Panc1 (cell line): ENCODE results near the gene HCST. TPM values are rescaled to one million over a fixed set of nuclear protein-coding genes. Genes with fewer than 3 reads are reported as not detected.

ENCODE experiments used
- ATAC-seq: fragments of 200-7000 bp; cut with Tn5 transposase; 2 replicates; pipeline ENCODE4 v1.9.1; 2020; ENCODE audit warnings: mild to moderate bottlenecking, moderate library complexity
- BruUV-seq: library from RNA; stranded (reverse); fragments of 400-500 nt; replicated peaks from 2 replicates; lab custom pipeline; 2021; lab: Mats Ljungman, UMichigan
- CTCF ChIA-PET: fragments of 300-600 bp; sonication (Branson Sonifier 250); formaldehyde crosslinking; loops from one replicate; lab custom pipeline; 2022; ENCODE audit warnings: antibody characterized with exemption; lab: Charles Lee
- POLR2A ChIA-PET: fragments of 300-600 bp; sonication (Branson Sonifier 250); formaldehyde crosslinking; loops from one replicate; lab custom pipeline; 2022; ENCODE audit warnings: antibody characterized with exemption; lab: Charles Lee
- DNase-seq: peaks from one replicate; pipeline ENCODE4 v3.0.0-alpha.2; 2010; ENCODE audit warnings: low read depth, low spot score
- H3K27ac ChIP-seq: 2 replicates; pipeline ENCODE4 v1.5.1; 2011; ENCODE audit warnings: mild to moderate bottlenecking, low read length, inconsistent platforms
- H3K27me3 ChIP-seq: fragments of 200-500 bp; sonication (Bioruptor generic); 2 replicates; pipeline ENCODE4 v1.6.0; 2014; ENCODE audit warnings: low read length, inconsistent platforms; ENCODE audit not compliant: control insufficient read depth, insufficient read depth
- H3K36me3 ChIP-seq: fragments of 200-500 bp; sonication (Bioruptor generic); 2 replicates; pipeline ENCODE4 v1.5.1; 2014; ENCODE audit warnings: inconsistent platforms, mild to moderate bottlenecking, low read length, moderate library complexity; ENCODE audit not compliant: control insufficient read depth, insufficient read depth
- H3K4me1 ChIP-seq: 2 replicates; pipeline ENCODE4 v1.5.1; 2011; ENCODE audit warnings: inconsistent platforms, mild to moderate bottlenecking, low read length, moderate library complexity; ENCODE audit not compliant: control insufficient read depth, insufficient read depth
- H3K4me3 ChIP-seq, 2 experiments: 2 replicates each; pipeline ENCODE4 v1.5.1; 2011 to 2012; ENCODE audit warnings: low read depth in 2 of 2, low read length in 2 of 2, mild to moderate bottlenecking in 2 of 2, inconsistent platforms in 1 of 2, moderate library complexity in 1 of 2
- H3K9me3 ChIP-seq: fragments of 200-500 bp; sonication (Bioruptor generic); 2 replicates; pipeline ENCODE4 v1.5.1; 2014; ENCODE audit warnings: low read depth, mild to moderate bottlenecking, inconsistent platforms, low read length, moderate library complexity; ENCODE audit not compliant: control insufficient read depth, insufficient read depth
- CTCF ChIP-seq: fragments of 450-650 bp; IDR thresholded peaks from 2 replicates; pipeline ENCODE4 v1.5.1; 2017; ENCODE audit warnings: mild to moderate bottlenecking
- POLR2AphosphoS5 ChIP-seq: IDR thresholded peaks from 2 replicates; pipeline ENCODE4 v1.6.1; 2012; ENCODE audit warnings: mild to moderate bottlenecking, low read depth, low read length, moderate library complexity
- REST ChIP-seq, 2 experiments: IDR thresholded peaks; 2 replicates each; pipeline ENCODE4 v1.6.1; 2011 to 2012; ENCODE audit warnings: low read depth in 2 of 2, control low read depth in 1 of 2, low read length in 1 of 2, mild to moderate bottlenecking in 1 of 2, moderate library complexity in 1 of 2; ENCODE audit not compliant: insufficient read depth in 1 of 2
- SIN3A ChIP-seq: IDR thresholded peaks from 2 replicates; pipeline ENCODE4 v1.6.1; 2012; ENCODE audit warnings: low read depth, mild to moderate bottlenecking, low read length, moderate library complexity, borderline replicate concordance; ENCODE audit not compliant: insufficient read depth
- TCF7L2 ChIP-seq: IDR thresholded peaks from 2 replicates; pipeline ENCODE4 v1.6.1; 2011; ENCODE audit warnings: mild to moderate bottlenecking, low read depth, low read length, inconsistent platforms
- in situ Hi-C: cut with HindIII; loops from 2 replicates; pipeline ENCODE4 v1.10.0; 2016; ENCODE audit warnings: low sequenced_read_pairs, low pct_unique_long_range_greater_than_20kb
- intact Hi-C: fragments of 100-400 bp; cut with micrococcal nuclease; formaldehyde crosslinking; loops from one replicate; pipeline ENCODE4 v1.10.0; 2022; ENCODE audit not compliant: unreplicated experiment
- total RNA-seq: library from RNA; stranded (reverse); gene quantifications from one replicate; pipeline ENCODE4 v1.2.1, GENCODE V29; 2021; ENCODE audit not compliant: unreplicated experiment

The HCST gene
- total RNA-seq, 1 experiment from 2014 or later: 2.9 TPM

- Histone ChIP-seq H3K4me3 (no peak overlapping the region), H3K9me3 (no peaks in the 10 kb centered on the region), H3K27ac (no peak overlapping the region), H3K4me1 (no peaks in the 10 kb centered on the region), H3K27me3 (no peaks in the 10 kb centered on the region), H3K36me3 (no peaks in the 10 kb centered on the region)
- intact Hi-C loops: no loop called here
- ATAC-seq (no peak), DNase-seq (no peak)
- TF ChIP-seq REST (IDR thresholded peaks at IDR 0.05; ENCODE audit: insufficient read depth in 1 of 2, low read depth in 2 of 2, low read length in 1 of 2) (no peak), SIN3A (no peak)
- CTCF ChIA-PET: interaction anchor here (0.7 kb wide), 1 partner anchor 89 kb away, joined by 7 read pairs; no protein-coding TSS in a partner anchor
- no TSS peak for BruUV-seq
- POLR2A ChIA-PET: no interaction called here
- in situ Hi-C loops: loop anchor here (10.0 kb wide), 1 partner anchor 61 kb away; the partner anchor contains the start of genes KIRREL2 and NPHS1
These were observed 13.1 kb downstream of the HCST start for GRCh38 chr19:35915443-35915842.

GRCh38 chr19:35919306-35919705, 17.0 kb downstream of the HCST start:
- CTCF ChIA-PET: interaction anchor here (0.6 kb wide), 1 partner anchor 32 kb away, joined by 11 read pairs; no protein-coding TSS in a partner anchor
- BruUV-seq: no TSS peak
- H3K9me3 ChIP-seq: no peaks in the 10 kb centered on the region
- in situ Hi-C loops: loop anchor here (10.0 kb wide), 1 partner anchor 65 kb away; the partner anchor contains the start of genes KIRREL2 and NPHS1
- no peaks in the 10 kb centered on the region for H3K36me3 ChIP-seq
- ATAC-seq: no peak
- no peak for DNase-seq
- no peak overlapping the region for H3K27ac ChIP-seq
- intact Hi-C loops: no loop called here
- H3K27me3 ChIP-seq: no peaks in the 10 kb centered on the region
- no peak overlapping the region for H3K4me3 ChIP-seq
- POLR2A ChIA-PET: no interaction called here
- no peak for TF ChIP-seq POLR2AphosphoS5
- no peak for TF ChIP-seq SIN3A
- no peak for TF ChIP-seq CTCF
- no peak for TF ChIP-seq TCF7L2
- no peak for TF ChIP-seq REST (IDR thresholded peaks at IDR 0.05; ENCODE audit: insufficient read depth in 1 of 2, low read depth in 2 of 2, low read length in 1 of 2)
- H3K4me1 ChIP-seq: no peaks in the 10 kb centered on the region
